WTC11 (cell line): ENCODE results near the gene ATRIP. TPM values are rescaled to one million over a fixed set of nuclear protein-coding genes. Genes with fewer than 3 reads are reported as not detected.

Source experiments
- ATAC-seq: fragments of 200-7000 bp; cut with Tn5 transposase; 2 replicates; pipeline ENCODE4 v1.10.0; 2021; ENCODE audit warnings: mild to moderate bottlenecking, moderate library complexity
- CTCF ChIA-PET: fragments of 300-600 bp; sonication (Branson Sonifier 250); formaldehyde crosslinking; loops from one replicate; lab custom pipeline; 2021; ENCODE audit warnings: antibody characterized with exemption; lab: Charles Lee
- POLR2A ChIA-PET: fragments of 350-600 bp; sonication (Branson Sonifier 250); formaldehyde crosslinking; loops from one replicate; lab custom pipeline; 2021; ENCODE audit warnings: antibody characterized with exemption; lab: Charles Lee
- DNase-seq: peaks from one replicate; pipeline ENCODE4 v3.0.0; 2021; ENCODE audit warnings: low spot score
- H3K27ac Mint-ChIP-seq: 2 replicates; pipeline ENCODE4 v1.8.0; 2021; ENCODE audit warnings: mixed read lengths
- H3K27me3 Mint-ChIP-seq: 2 replicates; pipeline ENCODE4 v1.8.0; 2021; ENCODE audit warnings: low read depth, mild to moderate bottlenecking, moderate library complexity, mixed read lengths
- H3K36me3 Mint-ChIP-seq: 2 replicates; pipeline ENCODE4 v1.8.0; 2021; ENCODE audit warnings: mixed read lengths
- H3K4me1 Mint-ChIP-seq: 2 replicates; pipeline ENCODE4 v1.8.0; 2022; ENCODE audit warnings: mixed read lengths
- H3K4me3 Mint-ChIP-seq: 2 replicates; pipeline ENCODE4 v1.8.0; 2021; ENCODE audit warnings: mild to moderate bottlenecking, moderate library complexity, mixed read lengths
- H3K9me3 Mint-ChIP-seq: 2 replicates; pipeline ENCODE4 v1.8.0; 2021; ENCODE audit warnings: mixed read lengths
- CREM ChIP-seq: sonication (generic); formaldehyde crosslinking; IDR thresholded peaks from 2 replicates; pipeline ENCODE4 v1.8.1; 2022; ENCODE audit warnings: mild to moderate bottlenecking, missing genetic modification reagents, moderate library complexity
- EMX1 ChIP-seq: fragments of 250-450 bp; sonication (Bioruptor Pico); IDR thresholded peaks from 2 replicates; pipeline ENCODE4 v1.8.0; 2021; ENCODE audit warnings: mild to moderate bottlenecking
- FOXJ3 ChIP-seq: sonication (generic); formaldehyde crosslinking; IDR thresholded peaks from 2 replicates; pipeline ENCODE4 v1.9.0; 2021; ENCODE audit warnings: missing genetic modification reagents, mild to moderate bottlenecking, borderline replicate concordance
- FOXK1 ChIP-seq: sonication (generic); formaldehyde crosslinking; IDR thresholded peaks from 2 replicates; pipeline ENCODE4 v1.8.0; 2022; ENCODE audit warnings: mild to moderate bottlenecking, moderate library complexity, missing genetic modification reagents
- FOXP1 ChIP-seq: sonication (generic); formaldehyde crosslinking; IDR thresholded peaks from 2 replicates; pipeline ENCODE4 v1.8.0; 2022; ENCODE audit warnings: missing genetic modification reagents, mild to moderate bottlenecking, moderate library complexity, borderline replicate concordance
- GRHL2 ChIP-seq: fragments of 250-450 bp; sonication (Bioruptor Pico); IDR thresholded peaks from 2 replicates; pipeline ENCODE4 v1.8.0; 2022; ENCODE audit warnings: mild to moderate bottlenecking, moderate library complexity; ENCODE audit not compliant: insufficient replicate concordance, severe bottlenecking
- NFATC4 ChIP-seq: fragments of 250-450 bp; sonication (Bioruptor Pico); IDR thresholded peaks from 2 replicates; pipeline ENCODE4 v1.9.0; 2021; ENCODE audit warnings: mild to moderate bottlenecking
- NR2C2 ChIP-seq: sonication (generic); formaldehyde crosslinking; IDR thresholded peaks from 2 replicates; pipeline ENCODE4 v1.8.0; 2022; ENCODE audit warnings: mild to moderate bottlenecking, missing genetic modification reagents
- OVOL2 ChIP-seq: fragments of 250-450 bp; sonication (Bioruptor Pico); IDR thresholded peaks from 2 replicates; pipeline ENCODE4 v1.9.0; 2021; ENCODE audit warnings: mild to moderate bottlenecking, borderline replicate concordance
- ZNF232 ChIP-seq: sonication (generic); formaldehyde crosslinking; IDR thresholded peaks from 2 replicates; pipeline ENCODE4 v1.8.0; 2022; ENCODE audit warnings: mild to moderate bottlenecking, missing genetic modification reagents
- total RNA-seq: library from RNA; stranded (reverse); gene quantifications from 3 replicates; pipeline ENCODE4 v1.2.3, GENCODE V29; 2021
- TF ChIP-seq, protein P1 (sequence below): sonication (generic); formaldehyde crosslinking; conservative IDR thresholded peaks from 2 replicates; pipeline ENCODE4 v1.8.1; 2022; ENCODE audit warnings: mild to moderate bottlenecking, missing genetic modification reagents
- TF ChIP-seq, protein P2 (sequence below): fragments of 250-450 bp; sonication (Bioruptor Pico); conservative IDR thresholded peaks from 2 replicates; pipeline ENCODE4 v1.9.0; 2021; ENCODE audit warnings: mild to moderate bottlenecking
- TF ChIP-seq, protein P3 (sequence below): sonication (generic); formaldehyde crosslinking; IDR thresholded peaks from 2 replicates; pipeline ENCODE4 v1.8.0; 2022; ENCODE audit warnings: mild to moderate bottlenecking, missing genetic modification reagents
- TF ChIP-seq, protein P4 (sequence below): sonication (generic); formaldehyde crosslinking; IDR thresholded peaks from 2 replicates; pipeline ENCODE4 v1.8.1; 2022; ENCODE audit warnings: low read depth, missing genetic modification reagents, borderline replicate concordance
- TF ChIP-seq, protein P5 (sequence below): sonication (generic); formaldehyde crosslinking; IDR thresholded peaks from 2 replicates; pipeline ENCODE4 v1.8.1; 2022; ENCODE audit warnings: mild to moderate bottlenecking, missing genetic modification reagents, moderate library complexity, borderline replicate concordance
- TF ChIP-seq, protein P6 (sequence below): sonication (generic); formaldehyde crosslinking; IDR thresholded peaks from 2 replicates; pipeline ENCODE4 v1.8.0; 2023; ENCODE audit warnings: missing genetic modification reagents
- TF ChIP-seq, protein P7 (sequence below): sonication (generic); formaldehyde crosslinking; conservative IDR thresholded peaks from 2 replicates; pipeline ENCODE4 v1.8.1; 2023; ENCODE audit warnings: mild to moderate bottlenecking, low read depth, missing genetic modification reagents, moderate library complexity

The ATRIP gene
- total RNA-seq, 1 experiment from 2014 or later = 18.2 TPM

DNA sequence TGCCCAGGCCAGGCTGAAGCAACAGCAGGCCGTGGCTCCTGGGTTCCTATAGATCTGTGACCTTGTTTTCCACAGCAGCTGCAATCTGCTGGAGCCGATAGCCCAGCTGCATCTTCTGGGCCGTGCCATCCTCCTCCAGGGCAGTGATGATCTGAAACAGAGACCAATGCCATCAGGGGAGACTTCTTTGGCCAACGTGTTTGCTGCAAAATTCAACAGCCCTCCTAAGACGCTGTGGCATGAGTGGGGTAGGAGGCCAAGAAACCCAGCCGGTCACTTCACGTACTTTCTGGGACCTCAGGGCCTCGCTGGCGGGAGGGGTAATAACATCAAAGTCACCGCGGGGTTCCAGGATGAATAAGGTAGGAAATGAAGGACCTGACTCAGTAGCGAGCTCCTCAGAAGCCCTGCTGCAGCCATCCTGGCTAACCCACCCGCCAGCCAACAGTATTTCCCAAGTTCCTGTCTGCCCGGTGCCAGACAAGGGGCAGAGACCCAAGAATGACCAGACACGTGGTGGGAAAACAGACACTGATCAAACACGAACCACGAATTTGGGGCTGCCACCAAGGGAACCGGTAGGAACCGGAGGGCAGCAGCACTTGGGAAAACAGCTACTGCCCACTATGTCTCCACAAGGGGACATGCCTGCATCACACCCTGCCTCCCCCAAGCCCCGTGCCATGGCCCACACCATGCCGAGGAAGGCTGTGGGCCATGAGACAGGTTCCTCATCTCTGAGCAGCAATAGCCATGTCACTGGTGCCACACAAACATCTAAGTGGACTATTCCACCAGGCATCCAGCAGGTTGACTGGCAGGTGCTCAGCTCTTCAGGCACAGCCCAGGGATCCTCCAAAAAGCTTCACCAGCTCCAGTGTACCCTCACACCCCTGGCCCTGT is 41.8 kb upstream of the ATRIP start:
- DNase-seq (no peak), ATAC-seq (no peak)
- no peaks in the 10 kb centered on the region for H3K4me1 Mint-ChIP-seq
- no peak overlapping the region for H3K27ac Mint-ChIP-seq
- H3K36me3 Mint-ChIP-seq = peaks cover 62% of the 10 kb centered on the region
- H3K9me3 Mint-ChIP-seq = 0 out of 2 replicates have a peak, but pooled peaks cover 3% of the 10 kb centered on the region
- ChIA-PET CTCF (interaction anchor here (0.9 to 7.8 kb wide), 2 partner anchors 28 to 32 kb away, joined by 4 to 378 read pairs; no protein-coding TSS in a partner anchor), POLR2A (no interaction called here)
- H3K4me3 Mint-ChIP-seq = no peak overlapping the region
- H3K27me3 Mint-ChIP-seq = no peaks in the 10 kb centered on the region; the same call in 1 of the 2 replicates
- TF ChIP-seq ZNF232 (CRISPR knock-in tag) = no peak
- no peak for TF ChIP-seq FOXP1
- TF ChIP-seq, protein P1, sequence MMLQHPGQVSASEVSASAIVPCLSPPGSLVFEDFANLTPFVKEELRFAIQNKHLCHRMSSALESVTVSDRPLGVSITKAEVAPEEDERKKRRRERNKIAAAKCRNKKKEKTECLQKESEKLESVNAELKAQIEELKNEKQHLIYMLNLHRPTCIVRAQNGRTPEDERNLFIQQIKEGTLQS (CRISPR knock-in tag) = no peak
- no peak for TF ChIP-seq NR2C2 (CRISPR knock-in tag)

DNA sequence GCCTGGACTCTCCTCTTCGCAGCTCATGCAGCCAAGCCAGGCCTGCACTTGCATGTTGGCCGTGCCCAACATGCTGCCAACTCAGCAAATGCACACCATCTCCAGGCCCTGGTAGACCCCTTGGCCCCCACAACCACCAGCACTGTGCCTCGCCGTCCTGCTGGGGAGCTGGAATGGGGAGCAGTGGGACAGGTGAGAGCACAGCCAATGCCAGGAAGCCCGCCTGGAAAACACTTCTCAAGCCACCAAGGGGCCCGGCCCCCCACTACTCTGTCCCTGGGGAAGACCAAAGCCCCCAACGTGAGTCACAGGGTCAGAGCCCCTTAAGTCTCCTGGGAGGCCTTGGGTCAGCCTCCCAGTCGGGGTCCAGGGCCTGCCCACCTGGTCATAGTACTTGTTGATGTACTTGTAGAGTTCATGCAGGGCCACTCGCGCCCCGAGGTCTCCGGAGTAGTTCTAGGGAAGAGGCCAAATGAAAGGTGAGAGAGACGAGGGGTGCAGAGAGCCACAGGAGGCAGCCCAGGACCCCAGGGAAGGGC is 41.1 kb upstream of the ATRIP start:
- Mint-ChIP-seq H3K4me1 (no peaks in the 10 kb centered on the region), H3K36me3 (peaks cover 67% of the 10 kb centered on the region), H3K27me3 (no peaks in the 10 kb centered on the region; the same call in 1 of the 2 replicates), H3K4me3 (no peak overlapping the region), H3K27ac (no peak overlapping the region), H3K9me3 (0 out of 2 replicates have a peak, but pooled peaks cover 3% of the 10 kb centered on the region)
- ATAC-seq (no peak), DNase-seq (no peak)
- CTCF ChIA-PET = interaction anchor here (0.9 to 7.8 kb wide), 2 partner anchors 27 to 31 kb away, joined by 4 to 378 read pairs; no protein-coding TSS in a partner anchor
- POLR2A ChIA-PET = no interaction called here
- TF ChIP-seq, protein P2, sequence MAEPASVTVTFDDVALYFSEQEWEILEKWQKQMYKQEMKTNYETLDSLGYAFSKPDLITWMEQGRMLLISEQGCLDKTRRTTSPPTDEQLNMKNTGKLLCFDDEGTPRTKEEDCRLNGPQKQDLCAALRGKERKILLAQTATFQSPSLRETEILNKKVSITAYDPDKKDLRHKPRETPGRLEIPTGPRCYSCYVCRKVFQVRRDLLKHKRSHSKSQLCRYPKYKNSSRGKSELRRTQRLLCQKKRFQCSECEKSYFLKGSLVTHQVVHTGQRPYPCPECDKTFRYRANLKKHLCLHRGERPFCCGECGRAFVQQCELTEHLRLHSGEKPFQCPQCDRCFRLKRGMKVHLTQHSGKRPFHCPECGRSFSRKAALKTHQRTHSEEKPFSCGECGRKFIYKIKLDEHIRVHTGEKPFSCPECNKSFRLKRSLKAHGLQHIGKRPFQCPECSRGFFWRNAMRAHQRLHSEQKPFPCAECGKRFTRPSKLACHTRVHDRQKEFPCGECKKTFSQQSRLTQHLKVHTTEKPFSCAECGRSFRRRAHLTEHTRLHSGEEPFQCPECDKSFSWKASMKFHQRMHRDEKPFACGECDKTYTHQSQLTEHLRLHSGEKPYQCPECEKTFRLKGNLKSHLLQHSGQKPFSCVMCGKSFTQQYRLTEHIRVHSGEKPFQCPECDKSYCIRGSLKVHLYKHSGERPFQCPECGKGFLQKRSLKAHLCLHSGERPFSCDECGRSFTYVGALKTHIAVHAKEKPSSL (CRISPR knock-in tag) = no peak
- TF ChIP-seq FOXJ3 = no peak

DNA sequence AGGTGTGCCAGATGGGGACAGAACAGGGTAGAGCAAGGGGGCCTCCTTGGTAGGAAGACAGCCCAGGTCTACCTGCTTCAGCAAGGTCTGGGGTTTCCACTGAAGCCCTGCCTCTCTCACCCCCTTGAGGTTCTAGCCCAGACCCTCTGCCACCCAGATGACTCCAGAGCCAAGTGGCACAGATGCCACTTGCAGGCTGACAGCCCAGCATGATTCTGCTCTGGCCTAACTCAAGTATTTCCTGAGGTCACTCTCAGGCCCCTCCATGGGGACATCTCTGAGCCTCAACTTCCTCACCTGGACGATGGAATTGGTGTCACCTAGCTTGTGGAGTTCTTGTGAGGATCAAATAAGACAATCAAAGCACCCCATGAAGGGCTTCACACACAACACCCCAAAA is 40.6 kb upstream of the ATRIP start:
- CTCF ChIA-PET = interaction anchor here (3.9 to 7.8 kb wide), 2 partner anchors 30 to 31 kb away, joined by 49 to 378 read pairs; no protein-coding TSS in a partner anchor
- no peaks in the 10 kb centered on the region for H3K27me3 Mint-ChIP-seq
- no peak for DNase-seq
- no peak overlapping the region for H3K27ac Mint-ChIP-seq
- peaks cover 68% of the 10 kb centered on the region for H3K36me3 Mint-ChIP-seq
- no peak for ATAC-seq
- H3K4me3 Mint-ChIP-seq = no peak overlapping the region
- no peaks in the 10 kb centered on the region for H3K4me1 Mint-ChIP-seq
- POLR2A ChIA-PET = no interaction called here
- H3K9me3 Mint-ChIP-seq = no peaks in the 10 kb centered on the region
- TF ChIP-seq, protein P3, sequence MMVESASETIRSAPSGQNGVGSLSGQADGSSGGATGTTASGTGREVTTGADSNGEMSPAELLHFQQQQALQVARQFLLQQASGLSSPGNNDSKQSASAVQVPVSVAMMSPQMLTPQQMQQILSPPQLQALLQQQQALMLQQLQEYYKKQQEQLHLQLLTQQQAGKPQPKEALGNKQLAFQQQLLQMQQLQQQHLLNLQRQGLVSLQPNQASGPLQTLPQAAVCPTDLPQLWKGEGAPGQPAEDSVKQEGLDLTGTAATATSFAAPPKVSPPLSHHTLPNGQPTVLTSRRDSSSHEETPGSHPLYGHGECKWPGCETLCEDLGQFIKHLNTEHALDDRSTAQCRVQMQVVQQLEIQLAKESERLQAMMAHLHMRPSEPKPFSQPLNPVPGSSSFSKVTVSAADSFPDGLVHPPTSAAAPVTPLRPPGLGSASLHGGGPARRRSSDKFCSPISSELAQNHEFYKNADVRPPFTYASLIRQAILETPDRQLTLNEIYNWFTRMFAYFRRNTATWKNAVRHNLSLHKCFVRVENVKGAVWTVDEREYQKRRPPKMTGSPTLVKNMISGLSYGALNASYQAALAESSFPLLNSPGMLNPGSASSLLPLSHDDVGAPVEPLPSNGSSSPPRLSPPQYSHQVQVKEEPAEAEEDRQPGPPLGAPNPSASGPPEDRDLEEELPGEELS = no peak
- no peak for TF ChIP-seq CREM
- TF ChIP-seq, protein P4, sequence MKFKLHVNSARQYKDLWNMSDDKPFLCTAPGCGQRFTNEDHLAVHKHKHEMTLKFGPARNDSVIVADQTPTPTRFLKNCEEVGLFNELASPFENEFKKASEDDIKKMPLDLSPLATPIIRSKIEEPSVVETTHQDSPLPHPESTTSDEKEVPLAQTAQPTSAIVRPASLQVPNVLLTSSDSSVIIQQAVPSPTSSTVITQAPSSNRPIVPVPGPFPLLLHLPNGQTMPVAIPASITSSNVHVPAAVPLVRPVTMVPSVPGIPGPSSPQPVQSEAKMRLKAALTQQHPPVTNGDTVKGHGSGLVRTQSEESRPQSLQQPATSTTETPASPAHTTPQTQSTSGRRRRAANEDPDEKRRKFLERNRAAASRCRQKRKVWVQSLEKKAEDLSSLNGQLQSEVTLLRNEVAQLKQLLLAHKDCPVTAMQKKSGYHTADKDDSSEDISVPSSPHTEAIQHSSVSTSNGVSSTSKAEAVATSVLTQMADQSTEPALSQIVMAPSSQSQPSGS (CRISPR knock-in tag) = no peak
- TF ChIP-seq FOXK1 (CRISPR knock-in tag) = no peak
- no peak for TF ChIP-seq NFATC4
- no peak for TF ChIP-seq GRHL2 (CRISPR knock-in tag)
- no peak for TF ChIP-seq EMX1 (CRISPR knock-in tag)
- TF ChIP-seq, protein P5, sequence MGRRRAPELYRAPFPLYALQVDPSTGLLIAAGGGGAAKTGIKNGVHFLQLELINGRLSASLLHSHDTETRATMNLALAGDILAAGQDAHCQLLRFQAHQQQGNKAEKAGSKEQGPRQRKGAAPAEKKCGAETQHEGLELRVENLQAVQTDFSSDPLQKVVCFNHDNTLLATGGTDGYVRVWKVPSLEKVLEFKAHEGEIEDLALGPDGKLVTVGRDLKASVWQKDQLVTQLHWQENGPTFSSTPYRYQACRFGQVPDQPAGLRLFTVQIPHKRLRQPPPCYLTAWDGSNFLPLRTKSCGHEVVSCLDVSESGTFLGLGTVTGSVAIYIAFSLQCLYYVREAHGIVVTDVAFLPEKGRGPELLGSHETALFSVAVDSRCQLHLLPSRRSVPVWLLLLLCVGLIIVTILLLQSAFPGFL (CRISPR knock-in tag) = no peak
- TF ChIP-seq, protein P6, sequence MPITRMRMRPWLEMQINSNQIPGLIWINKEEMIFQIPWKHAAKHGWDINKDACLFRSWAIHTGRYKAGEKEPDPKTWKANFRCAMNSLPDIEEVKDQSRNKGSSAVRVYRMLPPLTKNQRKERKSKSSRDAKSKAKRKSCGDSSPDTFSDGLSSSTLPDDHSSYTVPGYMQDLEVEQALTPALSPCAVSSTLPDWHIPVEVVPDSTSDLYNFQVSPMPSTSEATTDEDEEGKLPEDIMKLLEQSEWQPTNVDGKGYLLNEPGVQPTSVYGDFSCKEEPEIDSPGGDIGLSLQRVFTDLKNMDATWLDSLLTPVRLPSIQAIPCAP (CRISPR knock-in tag) = no peak
- TF ChIP-seq, protein P7, sequence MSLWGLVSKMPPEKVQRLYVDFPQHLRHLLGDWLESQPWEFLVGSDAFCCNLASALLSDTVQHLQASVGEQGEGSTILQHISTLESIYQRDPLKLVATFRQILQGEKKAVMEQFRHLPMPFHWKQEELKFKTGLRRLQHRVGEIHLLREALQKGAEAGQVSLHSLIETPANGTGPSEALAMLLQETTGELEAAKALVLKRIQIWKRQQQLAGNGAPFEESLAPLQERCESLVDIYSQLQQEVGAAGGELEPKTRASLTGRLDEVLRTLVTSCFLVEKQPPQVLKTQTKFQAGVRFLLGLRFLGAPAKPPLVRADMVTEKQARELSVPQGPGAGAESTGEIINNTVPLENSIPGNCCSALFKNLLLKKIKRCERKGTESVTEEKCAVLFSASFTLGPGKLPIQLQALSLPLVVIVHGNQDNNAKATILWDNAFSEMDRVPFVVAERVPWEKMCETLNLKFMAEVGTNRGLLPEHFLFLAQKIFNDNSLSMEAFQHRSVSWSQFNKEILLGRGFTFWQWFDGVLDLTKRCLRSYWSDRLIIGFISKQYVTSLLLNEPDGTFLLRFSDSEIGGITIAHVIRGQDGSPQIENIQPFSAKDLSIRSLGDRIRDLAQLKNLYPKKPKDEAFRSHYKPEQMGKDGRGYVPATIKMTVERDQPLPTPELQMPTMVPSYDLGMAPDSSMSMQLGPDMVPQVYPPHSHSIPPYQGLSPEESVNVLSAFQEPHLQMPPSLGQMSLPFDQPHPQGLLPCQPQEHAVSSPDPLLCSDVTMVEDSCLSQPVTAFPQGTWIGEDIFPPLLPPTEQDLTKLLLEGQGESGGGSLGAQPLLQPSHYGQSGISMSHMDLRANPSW (CRISPR knock-in tag) = no peak
- TF ChIP-seq OVOL2 = no peak
